Heart left ventricle (tissue), 16 donors: ENCODE results near the gene B4GALT2. TPM values are rescaled to one million over a fixed set of nuclear protein-coding genes. Genes with fewer than 3 reads are reported as not detected.
A peak's percentile ranks its signal among the peaks of the same experiment; 100 is the strongest.

ENCODE experiments used
- ATAC-seq, 4 donors: fragments of 200-7000 bp; cut with Tn5 transposase; one replicate each; pipeline ENCODE4 v1.9.1; 2020 to 2022; ENCODE audit warnings: moderate library complexity in 4 of 4, mild to moderate bottlenecking in 3 of 4, moderate number of reproducible peaks in 1 of 4
- DNase-seq, 5 donors: peaks; one replicate each; pipeline ENCODE4 v3.0.0-alpha.2; 2020
- H3K27ac ChIP-seq, 12 donors: fragments of 200-600 bp; sonication (generic) in 4 of 12; one replicate each; pipeline versions ENCODE4 v1.5.0 to v1.8.0; 2016 to 2022; ENCODE audit warnings: mild to moderate bottlenecking in 2 of 12
- H3K27me3 ChIP-seq, 9 donors: fragments of 200-600 bp; sonication (generic) in 2 of 9; one replicate each; pipeline versions ENCODE4 v1.5.1 to v1.8.0; 2016 to 2022; ENCODE audit warnings: mild to moderate bottlenecking in 3 of 9
- H3K36me3 ChIP-seq, 9 donors: fragments of 200-600 bp; sonication (generic) in 2 of 9; one replicate each; pipeline versions ENCODE4 v1.5.0 to v1.8.0; 2018 to 2022; ENCODE audit warnings: mild to moderate bottlenecking in 2 of 9
- H3K4me1 ChIP-seq, 12 donors: fragments of 200-600 bp; sonication (generic) in 4 of 12; one replicate each; pipeline versions ENCODE4 v1.5.0 to v1.8.0; 2016 to 2022; ENCODE audit warnings: mild to moderate bottlenecking in 3 of 12
- H3K4me3 ChIP-seq, 12 donors: fragments of 200-600 bp; sonication (generic) in 4 of 12; one replicate each; pipeline versions ENCODE4 v1.5.0 to v1.8.0; 2017 to 2022; ENCODE audit warnings: mild to moderate bottlenecking in 9 of 12, moderate library complexity in 4 of 12
- H3K9me3 ChIP-seq, 12 donors: fragments of 200-600 bp; sonication (generic) in 4 of 12; one replicate each; pipeline versions ENCODE4 v1.5.0 to v1.8.0; 2016 to 2022; ENCODE audit warnings: mild to moderate bottlenecking in 1 of 12
- CTCF ChIP-seq, 12 donors: fragments of 200-600 bp; sonication (generic) in 4 of 12; IDR thresholded peaks; one replicate each; pipeline versions ENCODE4 v1.5.0 to v1.8.0; 2018 to 2022; ENCODE audit warnings: antibody characterized with exemption in 12 of 12, mild to moderate bottlenecking in 5 of 12
- POLR2A ChIP-seq, 2 donors: fragments of 450-650 bp; IDR thresholded peaks; one replicate each; pipeline ENCODE4 v1.6.1; 2017; ENCODE audit warnings: antibody characterized with exemption in 2 of 2, mild to moderate bottlenecking in 2 of 2, moderate library complexity in 2 of 2
- WGBS, 4 donors: extraction: QIAGEN DNeasy Blood & Tissue Kit in 2 of 4; methylation state at CpG; one replicate each; pipeline versions ENCODE4 v1.1.5 to v1.1.7; 2013 to 2018; 5-methylcytosine and 5-hydroxymethylcytosine counted together
- intact Hi-C, 10 donors: fragments of 100-400 bp; cut with DNase I; formaldehyde crosslinking; loops; one replicate each; pipeline versions ENCODE4 v1.11.1 to v1.14.2; 2022
- polyA plus RNA-seq, 2 donors: library from polyadenylated mRNA; stranded (reverse); fragments of 200-250 nt; gene quantifications; one replicate each; pipeline ENCODE4 v1.2.3, GENCODE V29; 2013
- total RNA-seq, 9 donors: library from RNA; depleted of rRNA in 2 of 9; stranded (reverse); fragments of >200 nt in 2 of 9; fragmentation: NEBNext Ultra II Directional in 3 of 9; extraction: Animal tissue kit (Norgen Biotek cat#: 25700) in 3 of 9; gene quantifications; one replicate each; pipeline versions ENCODE4 v1.1.0 to v1.2.4, GENCODE V29; 2016 to 2023
- donor health status: ischemic (EF 13 %, LVEDD 7.1; RV severe dilation, severe dysfunction).
- donor health status: healthy with polysubstance abuse.
- donor health status: DM: no; HTN: yes; CAD: no.
- donor health status: DM: no; HTN: no; CAD: no.
- donor health status: ischemic (EF 25% LVEDD 6.9; RV normal size, moderate dysfunction).
- donor health status: ischemic (EF 25% LVEDD 5.7; RV mildly dilated, moderate dysfunction).
- donor health status: healthy.
- donor health status: DM: yes; HTN: yes; CAD: no.
- donor health status: ischemic (EF 35%, LVEDD 5.7; RV mildly dilated, moderate dysfunction).
- donor health status: nonischemic (EF 11% LVEDD 7.7; RV severe dilation, severe dysfunction).
- donor health status: DM: yes; HTN: yes; CAD: no.
- donor health status: PGD.
- donor health status: ischemic (EF 29% LVEDD 5.4; RV normal size, mild dysfunction).
- donor health status: nonischemic (EF 23%, LVEDD 6.1; RV moderate dilation, normal function).

B4GALT2 gene
- total and polyA plus RNA-seq, 11 donors, result 26.8 to 65.7 (median 40.2) TPM

- H3K4me3 ChIP-seq, result no peak overlapping the region
These were observed 56.1 kb downstream of the B4GALT2 start for GRCh38 chr1:44034976-44035716.

GRCh38 chr1:44035726-44036408 is 56.9 kb downstream of the B4GALT2 start:
- Histone ChIP-seq H3K27ac (peak overlapping the region in 10 of 12 donors; percentile 30 to 88 (median 56)), H3K36me3 (no peaks in the 10 kb centered on the region), H3K9me3 (no peaks in the 10 kb centered on the region), H3K27me3 (no peaks in the 10 kb centered on the region), H3K4me1 (peaks cover 3 to 36% (median 20%) of the 10 kb centered on the region in 12 donors), H3K4me3 (no peak overlapping the region)
- TF ChIP-seq POLR2A (IDR thresholded peaks at IDR 0.05), result no peak
- TF ChIP-seq CTCF (IDR thresholded peaks at IDR 0.05), result peak in 3 of 12 donors; percentile 5 to 32 (median 18)
- intact Hi-C loops, result loop anchor here in 9 of 10 donors (1.0 to 10.0 kb wide), 8 partner anchors 27 to 274 kb away; no protein-coding TSS in a partner anchor
- DNase-seq (peak in 4 of 5 donors; percentile 39 to 66 (median 52)), ATAC-seq (peak; percentile 32 to 72 (median 64))
- WGBS, 4 donors, result 15 to 26% (median 22%) methylated on average over 8 of the region's 8 CpGs

More at GRCh38 chr1:44034976-44035716, 56.1 kb downstream of the B4GALT2 start:
- H3K36me3 ChIP-seq, result no peaks in the 10 kb centered on the region
- H3K27me3 ChIP-seq, result peaks cover 0 to 2% (median 0%) of the 10 kb centered on the region in 9 donors
- DNase-seq (no peak), ATAC-seq (no peak)
- H3K9me3 ChIP-seq, result no peaks in the 10 kb centered on the region
- intact Hi-C loops, result loop anchor here in 6 of 10 donors (2.0 to 10.0 kb wide), 4 partner anchors 26 to 273 kb away; no protein-coding TSS in a partner anchor
- TF ChIP-seq POLR2A (IDR thresholded peaks at IDR 0.05) (no peak), CTCF (IDR thresholded peaks at IDR 0.05) (no peak)
- H3K27ac ChIP-seq, result peak overlapping the region in 10 of 12 donors; percentile 30 to 88 (median 56)
- peaks cover 3 to 40% (median 22%) of the 10 kb centered on the region in 12 donors for H3K4me1 ChIP-seq
- WGBS, 4 donors, result 61 to 71% (median 67%) methylated on average over 9 to 11 of the region's 11 CpGs

- no peak overlapping the region for H3K4me3 ChIP-seq
- WGBS, 4 donors, result 10 to 14% (median 13%) methylated on average over 6 of the region's 6 CpGs
- peak overlapping the region in 9 of 12 donors; percentile 30 to 88 (median 61) for H3K27ac ChIP-seq
- peak; percentile 64 to 85 (median 74) for TF ChIP-seq CTCF (IDR thresholded peaks at IDR 0.05)
- TF ChIP-seq POLR2A (IDR thresholded peaks at IDR 0.05), result no peak
- peak; percentile 40 to 77 (median 66) for ATAC-seq
- H3K36me3 ChIP-seq, result no peaks in the 10 kb centered on the region
- peak in 4 of 5 donors; percentile 49 to 68 (median 57) for DNase-seq
- intact Hi-C loops, result loop anchor here in 8 of 10 donors (1.0 to 10.0 kb wide), 7 partner anchors 30 to 274 kb away; no protein-coding TSS in a partner anchor
- no peaks in the 10 kb centered on the region for H3K27me3 ChIP-seq
- H3K9me3 ChIP-seq, result no peaks in the 10 kb centered on the region
- peaks cover 3 to 33% (median 20%) of the 10 kb centered on the region in 12 donors for H3K4me1 ChIP-seq
These were observed 57.6 kb downstream of the B4GALT2 start for GRCh38 chr1:44036409-44037139.
